Spleen (tissue), 7 donors: Measurements from ENCODE around the gene SERPINE1.

Experiments
- POLR2A ChIP-seq, 3 donors: fragments of 450-650 bp; IDR thresholded peaks; one replicate each; pipeline ENCODE4 v1.5.1; 2017; ENCODE audit warnings: antibody characterized with exemption in 3 of 3, mild to moderate bottlenecking in 1 of 3
- POLR2AphosphoS5 ChIP-seq, 3 donors: sonication (generic); formaldehyde crosslinking; IDR thresholded peaks; one replicate each; pipeline ENCODE4 v1.5.1; 2017; ENCODE audit warnings: antibody characterized with exemption in 3 of 3
- TF ChIP-seq, protein P1 (sequence below), 11 experiments: fragments of 200-600 bp in 7 of 11; fragments of 450-650 bp in 4 of 11; sonication (generic) in 4 of 11; IDR thresholded peaks in 8 of 11; conservative IDR thresholded peaks in 3 of 11; 1 replicate in 7 of 11; 2 replicates in 4 of 11; pipeline versions ENCODE4 v1.4.0 to v1.8.0; 2016 to 2021; ENCODE audit warnings: antibody characterized with exemption in 11 of 11, inconsistent platforms in 4 of 11, mild to moderate bottlenecking in 1 of 11
- donor health status: DM: no; HTN: no; CAD: no; lungs with moderate emphysema.
- donor health status: DM: no; HTN: no; CAD: no.
- donor health status: DM: no; HTN: no; CAD: no.

DNA sequence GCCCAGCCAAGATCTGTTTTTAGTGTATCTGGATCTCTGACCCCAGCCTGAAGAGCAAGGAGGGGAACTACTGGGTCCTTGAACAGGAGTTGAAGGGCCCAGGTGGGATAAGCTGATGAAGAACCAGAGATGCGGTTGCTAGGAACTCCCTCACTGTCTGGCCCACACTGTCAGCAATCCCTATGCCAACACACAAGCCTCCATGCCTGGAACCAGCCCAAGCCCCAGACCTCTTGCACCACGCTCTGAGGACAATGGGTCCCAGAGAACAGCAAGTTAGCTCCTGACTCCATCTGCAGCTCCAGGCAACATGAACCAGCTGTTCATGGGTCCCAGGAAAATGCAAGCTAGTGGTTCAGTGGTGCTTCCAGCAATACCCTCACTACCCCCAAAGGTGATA is 50.7 kb downstream of the SERPINE1 start:
- TF ChIP-seq, protein P1, sequence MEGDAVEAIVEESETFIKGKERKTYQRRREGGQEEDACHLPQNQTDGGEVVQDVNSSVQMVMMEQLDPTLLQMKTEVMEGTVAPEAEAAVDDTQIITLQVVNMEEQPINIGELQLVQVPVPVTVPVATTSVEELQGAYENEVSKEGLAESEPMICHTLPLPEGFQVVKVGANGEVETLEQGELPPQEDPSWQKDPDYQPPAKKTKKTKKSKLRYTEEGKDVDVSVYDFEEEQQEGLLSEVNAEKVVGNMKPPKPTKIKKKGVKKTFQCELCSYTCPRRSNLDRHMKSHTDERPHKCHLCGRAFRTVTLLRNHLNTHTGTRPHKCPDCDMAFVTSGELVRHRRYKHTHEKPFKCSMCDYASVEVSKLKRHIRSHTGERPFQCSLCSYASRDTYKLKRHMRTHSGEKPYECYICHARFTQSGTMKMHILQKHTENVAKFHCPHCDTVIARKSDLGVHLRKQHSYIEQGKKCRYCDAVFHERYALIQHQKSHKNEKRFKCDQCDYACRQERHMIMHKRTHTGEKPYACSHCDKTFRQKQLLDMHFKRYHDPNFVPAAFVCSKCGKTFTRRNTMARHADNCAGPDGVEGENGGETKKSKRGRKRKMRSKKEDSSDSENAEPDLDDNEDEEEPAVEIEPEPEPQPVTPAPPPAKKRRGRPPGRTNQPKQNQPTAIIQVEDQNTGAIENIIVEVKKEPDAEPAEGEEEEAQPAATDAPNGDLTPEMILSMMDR (IDR thresholded peaks at IDR 0.05 in 8 of 11, conservative IDR thresholded peaks at IDR 0.05 in 3 of 11) = no peak
- TF ChIP-seq POLR2AphosphoS5 (IDR thresholded peaks at IDR 0.05) = no peak
- TF ChIP-seq POLR2A (IDR thresholded peaks at IDR 0.05) = no peak
